HepG2 (cell line): ENCODE measurements around the gene IQSEC1. TPM values are rescaled to one million over a fixed set of nuclear protein-coding genes. Genes with fewer than 3 reads are reported as not detected.

Experiments
- ATAC-seq: fragments of 200-7000 bp; cut with Tn5 transposase; 3 replicates; pipeline ENCODE4 v1.9.1; 2020; ENCODE audit warnings: mild to moderate bottlenecking, moderate library complexity
- BruUV-seq: library from RNA; stranded (reverse); fragments of 400-500 nt; replicated peaks from 2 replicates; lab custom pipeline; 2021; lab: Mats Ljungman, UMichigan
- CTCF ChIA-PET: fragments of 300-600 bp; formaldehyde crosslinking; extraction: SDS; loops from one replicate; lab custom pipeline; 2021; ENCODE audit warnings: low total read pairs, inconsistent platforms, low intra/inter-chr PET ratio; lab: Yijun Ruan, JAX
- POLR2A ChIA-PET: fragments of 350-600 bp; sonication (Branson Sonifier 250); formaldehyde crosslinking; loops from one replicate; lab custom pipeline; 2020; ENCODE audit warnings: antibody characterized with exemption, inconsistent platforms; lab: Yijun Ruan, JAX
- DNase-seq: peaks from one replicate; pipeline ENCODE4 v3.0.0-alpha.2; 2015; ENCODE audit warnings: low spot score
- FAIRE-seq: peaks from 3 replicates; lab custom pipeline; 2011; peaks lifted over from hg19 to GRCh38; lab: Jason Lieb, UNC
- H2AFZ ChIP-seq: one replicate; pipeline ENCODE4 v1.6.1; 2011; ENCODE audit warnings: low read length, inconsistent platforms
- H3K27ac ChIP-seq: fragments of 300-600 bp; 3 replicates; pipeline ENCODE4 v1.8.0; 2011; ENCODE audit warnings: mixed run types, mild to moderate bottlenecking, mixed read lengths, low read length, inconsistent platforms; ENCODE audit not compliant: insufficient read depth; ENCODE audit errors: extremely low read length
- H3K27me3 ChIP-seq, 2 experiments: fragments of 200-600 bp in 1 of 2; 2 replicates in 1 of 2; 3 replicates in 1 of 2; pipeline versions ENCODE4 v1.6.0 to v1.8.0; 2011; ENCODE audit warnings: low read length in 2 of 2, mild to moderate bottlenecking in 2 of 2, moderate library complexity in 2 of 2, inconsistent platforms in 1 of 2; ENCODE audit not compliant: insufficient read depth in 2 of 2, control insufficient read depth in 1 of 2
- H3K36me3 ChIP-seq, 2 experiments: fragments of 200-600 bp in 1 of 2; replicated peaks in 1 of 2; 2 replicates in 1 of 2; 3 replicates in 1 of 2; pipeline versions ENCODE4 v1.5.1 to v1.8.0; 2011; ENCODE audit warnings: low read length in 2 of 2, inconsistent platforms in 1 of 2; ENCODE audit not compliant: insufficient read depth in 2 of 2, control insufficient read depth in 1 of 2
- H3K4me1 ChIP-seq: 2 replicates; pipeline ENCODE4 v1.5.1; 2012; ENCODE audit warnings: low read length, inconsistent platforms; ENCODE audit not compliant: insufficient read depth
- H3K4me2 ChIP-seq: 2 replicates; pipeline ENCODE4 v1.6.0; 2011; ENCODE audit warnings: low read depth, low read length, inconsistent platforms
- H3K4me3 ChIP-seq, 3 experiments: fragments of 200-600 bp in 1 of 3; sonication (generic), shearing (Covaris generic) in 1 of 3; replicated peaks in 1 of 3; 2 replicates each; pipeline ENCODE4 v1.5.1; 2011 to 2016; ENCODE audit warnings: low read length in 3 of 3, inconsistent platforms in 2 of 3, low read depth in 2 of 3, mild to moderate bottlenecking in 2 of 3, control low read depth in 1 of 3, mixed read lengths in 1 of 3; ENCODE audit not compliant: insufficient read depth in 1 of 3
- H3K79me2 ChIP-seq: one replicate; pipeline ENCODE4 v1.6.1; 2011; ENCODE audit warnings: low read length, inconsistent platforms; ENCODE audit not compliant: insufficient read depth
- H3K9ac ChIP-seq: 2 replicates; pipeline ENCODE4 v1.6.0; 2011; ENCODE audit warnings: mild to moderate bottlenecking, low read depth, low read length, inconsistent platforms; ENCODE audit not compliant: insufficient read depth
- H3K9me3 ChIP-seq: 2 replicates; pipeline ENCODE4 v1.5.1; 2012; ENCODE audit warnings: mild to moderate bottlenecking, low read length
- H4K20me1 ChIP-seq: 2 replicates; pipeline ENCODE4 v1.6.0; 2011; ENCODE audit warnings: inconsistent platforms, mild to moderate bottlenecking, low read length, moderate library complexity; ENCODE audit not compliant: insufficient read depth
- CSRNP2 ChIP-seq: sonication (generic); formaldehyde crosslinking; conservative IDR thresholded peaks from 2 replicates; pipeline ENCODE4 v1.8.0; 2022; ENCODE audit warnings: low read depth, missing genetic modification reagents
- JARID2 ChIP-seq: sonication (generic); formaldehyde crosslinking; IDR thresholded peaks from 2 replicates; pipeline ENCODE4 v1.8.1; 2023; ENCODE audit warnings: missing genetic modification reagents, inconsistent platforms; ENCODE audit not compliant: insufficient replicate concordance
- PBX3 ChIP-seq: sonication (generic); formaldehyde crosslinking; IDR thresholded peaks from 2 replicates; pipeline ENCODE4 v1.8.1; 2023; ENCODE audit warnings: missing genetic modification reagents, inconsistent platforms, borderline replicate concordance
- PRDM15 ChIP-seq: sonication (generic); formaldehyde crosslinking; IDR thresholded peaks from 2 replicates; pipeline ENCODE4 v1.4.0; 2020; ENCODE audit warnings: missing genetic modification reagents
- RERE ChIP-seq: IDR thresholded peaks from 2 replicates; pipeline ENCODE4 v1.6.1; 2016; ENCODE audit warnings: low read depth, missing genetic modification reagents, missing compliant biosample characterization
- SALL1 ChIP-seq: sonication (generic); formaldehyde crosslinking; IDR thresholded peaks from 2 replicates; pipeline ENCODE4 v1.8.0; 2022; ENCODE audit warnings: mild to moderate bottlenecking, missing genetic modification reagents
- ZFP36 ChIP-seq: fragments of 150-350 bp; IDR thresholded peaks from 2 replicates; pipeline ENCODE4 v1.6.1; 2018; ENCODE audit warnings: borderline replicate concordance, low read length, low read depth; ENCODE audit not compliant: partially characterized antibody
- ZNF414 ChIP-seq: sonication (generic); formaldehyde crosslinking; IDR thresholded peaks from 2 replicates; pipeline ENCODE4 v1.5.0; 2020; ENCODE audit warnings: missing genetic modification reagents
- ZNF768 ChIP-seq: sonication (generic); formaldehyde crosslinking; IDR thresholded peaks from 2 replicates; pipeline ENCODE4 v1.4.0; 2020; ENCODE audit warnings: missing genetic modification reagents
- WGBS: methylation state at CpG from one replicate; pipeline ENCODE4 v1.1.6; 2017; ENCODE audit warnings: low lambda C conversion rate; 5-methylcytosine and 5-hydroxymethylcytosine counted together
- in situ Hi-C: cut with HindIII; loops from 2 replicates; pipeline ENCODE4 v1.10.0; 2017; ENCODE audit warnings: low pct_unique_long_range_greater_than_20kb; ENCODE audit not compliant: extremely low pct_ligation_motif_present
- intact Hi-C: fragments of 100-400 bp; cut with micrococcal nuclease; formaldehyde crosslinking; loops from one replicate; pipeline ENCODE4 v1.10.0; 2022; ENCODE audit not compliant: unreplicated experiment
- polyA plus RNA-seq, 8 experiments: library from polyadenylated mRNA; depleted of rRNA in 3 of 8; stranded (reverse) in 7 of 8; unstranded in 1 of 8; fragments of >200 nt; fragmentation: Illumina TruSeq in 4 of 8; extraction: Trizol in 4 of 8; gene quantifications; 2 replicates each; pipeline versions ENCODE4 v1.2.1 to v1.2.3, GENCODE V29; 2011 to 2016; ENCODE audit warnings: low read depth in 4 of 8, missing spikeins in 1 of 8, mixed read lengths in 1 of 8; ENCODE audit not compliant: insufficient read depth in 1 of 8
- total RNA-seq, 5 experiments: library from RNA; depleted of rRNA; stranded (reverse); fragments of >200 nt; fragmentation: Illumina TruSeq; extraction: Trizol; gene quantifications; 2 replicates each; pipeline ENCODE4 v1.2.3, GENCODE V29; 2016; ENCODE audit warnings: low read depth in 1 of 5

Gene IQSEC1
- total and polyA plus RNA-seq, 2 of the 13 experiments (the other 11 are each of a cell fraction or from before 2014, with no cell fraction given): 17.4 to 20.2 TPM

- TF ChIP-seq PRDM15 (CRISPR knock-in tag) (no peak), ZFP36 (no peak), SALL1 (CRISPR knock-in tag) (no peak), CSRNP2 (CRISPR knock-in tag) (no peak), JARID2 (CRISPR knock-in tag) (no peak), ZNF768 (no peak)
Observed at GRCh38 chr3:12933901-12934300, 139.3 kb downstream of the IQSEC1 start (continued).

- Histone ChIP-seq H3K4me3 (no peak overlapping the region), H3K4me2 (no peak overlapping the region), H4K20me1 (peaks cover 42% of the 10 kb centered on the region), H3K27ac (no peak overlapping the region), H3K79me2 (peaks cover 8% of the 10 kb centered on the region), H3K4me1 (no peaks in the 10 kb centered on the region), H3K27me3 (no peaks in the 10 kb centered on the region), H3K9me3 (no peaks in the 10 kb centered on the region), H3K36me3 (peaks cover 62 to 92% of the 10 kb centered on the region in 2 experiments), H2AFZ (no peak overlapping the region), H3K9ac (no peak overlapping the region)
- in situ Hi-C loops (no loop called here), intact Hi-C loops (no loop called here)
- no peak for ATAC-seq
- FAIRE-seq: no peak
- no TSS peak for BruUV-seq
- ChIA-PET CTCF (no interaction called here), POLR2A (interaction anchor here (1.4 kb wide), 1 partner anchor 34 kb away, joined by 4 read pairs; no protein-coding TSS in a partner anchor)
- 95% methylated on average over 13 of the region's 13 CpGs for WGBS
- no peak for DNase-seq
- TF ChIP-seq ZNF414 (CRISPR knock-in tag) (no peak), PBX3 (CRISPR knock-in tag) (no peak), RERE (CRISPR knock-in tag) (no peak)
Observed at GRCh38 chr3:12932754-12933153, 140.5 kb downstream of the IQSEC1 start.
